GM12873 (cell line): Measurements from ENCODE around the gene BICRA.

Source experiments
- CTCF ChIP-seq: IDR thresholded peaks from 2 replicates; pipeline ENCODE4 v1.5.1; 2012; ENCODE audit warnings: low read depth, mild to moderate bottlenecking, moderate library complexity, low read length, control low read depth; ENCODE audit not compliant: insufficient read depth; ENCODE audit errors: missing control alignments

The BICRA gene

GRCh38 chr19:47643281-47643680 is 34.3 kb downstream of the BICRA start:
- TF ChIP-seq CTCF: no peak

GRCh38 chr19:47644199-47644598 is 35.3 kb downstream of the BICRA start:
- TF ChIP-seq CTCF: no peak

- TF ChIP-seq CTCF: no peak
Measured at GRCh38 chr19:47644743-47645482, 36.0 kb downstream of the BICRA start.

- TF ChIP-seq CTCF: no peak
Measured at GRCh38 chr19:47646924-47647323, 38.0 kb downstream of the BICRA start.

GRCh38 chr19:47649588-47649987 is 40.7 kb downstream of the BICRA start:
- TF ChIP-seq CTCF: no peak

- TF ChIP-seq CTCF: no peak
Measured at GRCh38 chr19:47650700-47651099, 41.8 kb downstream of the BICRA start.

GRCh38 chr19:47651132-47651531 is 42.2 kb downstream of the BICRA start:
- TF ChIP-seq CTCF: no peak
